Muscle layer of duodenum (tissue), 2 donors: ENCODE results near the gene PDE4B.

Experiments used
- H3K27ac ChIP-seq: one replicate; pipeline ENCODE4 v1.7.0; 2013; ENCODE audit warnings: mild to moderate bottlenecking, low read length
- H3K27me3 ChIP-seq: one replicate; pipeline ENCODE4 v1.7.0; 2013; ENCODE audit warnings: low read depth, mild to moderate bottlenecking, control low read depth, low read length
- H3K36me3 ChIP-seq, 2 donors: one replicate each; pipeline ENCODE4 v1.7.0; 2013; ENCODE audit warnings: low read length in 2 of 2, control low read depth in 1 of 2, mild to moderate bottlenecking in 1 of 2; ENCODE audit not compliant: insufficient read depth in 2 of 2, control insufficient read depth in 1 of 2
- H3K4me1 ChIP-seq, 2 donors: one replicate each; pipeline ENCODE4 v1.7.0; 2013; ENCODE audit warnings: low read length in 2 of 2, mild to moderate bottlenecking in 2 of 2, control low read depth in 1 of 2, moderate library complexity in 1 of 2; ENCODE audit not compliant: insufficient read depth in 2 of 2, control insufficient read depth in 1 of 2
- H3K4me3 ChIP-seq, 2 donors: one replicate each; pipeline ENCODE4 v1.7.0; 2013; ENCODE audit warnings: low read length in 2 of 2, low read depth in 1 of 2, mild to moderate bottlenecking in 1 of 2
- H3K9me3 ChIP-seq, 2 donors: one replicate each; pipeline ENCODE4 v1.7.0; 2013; ENCODE audit warnings: low read length in 2 of 2, control low read depth in 1 of 2, mild to moderate bottlenecking in 1 of 2; ENCODE audit not compliant: control insufficient read depth in 1 of 2
- donor health status: healthy.

Gene PDE4B

GRCh38 chr1:66335125-66335524 is 542.4 kb downstream of the PDE4B start:
- Histone ChIP-seq H3K4me3 (peak overlapping the region; percentile 85 to 96), H3K27ac (peak overlapping the region; percentile 97), H3K27me3 (no peaks in the 10 kb centered on the region), H3K36me3 (no peaks in the 10 kb centered on the region), H3K4me1 (peaks cover 4 to 29% of the 10 kb centered on the region in 2 donors), H3K9me3 (no peaks in the 10 kb centered on the region)

- Histone ChIP-seq H3K4me1 (peaks cover 4 to 21% of the 10 kb centered on the region in 2 donors), H3K36me3 (no peaks in the 10 kb centered on the region), H3K9me3 (no peaks in the 10 kb centered on the region), H3K4me3 (peak overlapping the region; percentile 85 to 96), H3K27me3 (no peaks in the 10 kb centered on the region), H3K27ac (peak overlapping the region; percentile 97)
Observed at GRCh38 chr1:66335859-66336640, 543.4 kb downstream of the PDE4B start.

- no peaks in the 10 kb centered on the region for H3K27me3 ChIP-seq
- H3K4me1 ChIP-seq, result peaks cover 4 to 21% of the 10 kb centered on the region in 2 donors
- no peaks in the 10 kb centered on the region for H3K36me3 ChIP-seq
- peak overlapping the region in 1 of 2 donors; percentile 12 for H3K4me3 ChIP-seq
- H3K9me3 ChIP-seq, result no peaks in the 10 kb centered on the region
- peak overlapping the region; percentile 97 for H3K27ac ChIP-seq
Observed at GRCh38 chr1:66336641-66336990, 543.9 kb downstream of the PDE4B start.

GRCh38 chr1:66337249-66337648 is 544.6 kb downstream of the PDE4B start:
- Histone ChIP-seq H3K9me3 (no peaks in the 10 kb centered on the region), H3K27ac (peak overlapping the region; percentile 97), H3K27me3 (no peaks in the 10 kb centered on the region), H3K4me1 (peaks cover 4 to 21% of the 10 kb centered on the region in 2 donors), H3K4me3 (peak overlapping the region in 1 of 2 donors; percentile 9), H3K36me3 (no peaks in the 10 kb centered on the region)

- Histone ChIP-seq H3K4me1 (peaks cover 4 to 13% of the 10 kb centered on the region in 2 donors), H3K27me3 (no peaks in the 10 kb centered on the region)
Observed at GRCh38 chr1:66339944-66340343, 547.2 kb downstream of the PDE4B start.

GRCh38 chr1:66341446-66342089 is 548.9 kb downstream of the PDE4B start:
- H3K27ac ChIP-seq, result no peak overlapping the region
- H3K9me3 ChIP-seq, result no peaks in the 10 kb centered on the region
- H3K27me3 ChIP-seq, result no peaks in the 10 kb centered on the region
- H3K4me3 ChIP-seq, result no peak overlapping the region
- no peaks in the 10 kb centered on the region for H3K36me3 ChIP-seq
- H3K4me1 ChIP-seq, result peaks cover 0 to 7% of the 10 kb centered on the region in 2 donors

More at GRCh38 chr1:66339944-66340343, 547.2 kb downstream of the PDE4B start:
- no peak overlapping the region for H3K4me3 ChIP-seq
- H3K9me3 ChIP-seq, result no peaks in the 10 kb centered on the region
- H3K27ac ChIP-seq, result peak overlapping the region; percentile 14
- H3K36me3 ChIP-seq, result no peaks in the 10 kb centered on the region

- Histone ChIP-seq H3K27ac (no peak overlapping the region), H3K9me3 (no peaks in the 10 kb centered on the region), H3K4me3 (no peak overlapping the region), H3K27me3 (no peaks in the 10 kb centered on the region), H3K4me1 (no peaks in the 10 kb centered on the region), H3K36me3 (no peaks in the 10 kb centered on the region)
Observed at GRCh38 chr1:66342707-66343106, 550.0 kb downstream of the PDE4B start.

- Histone ChIP-seq H3K4me3 (no peak overlapping the region), H3K4me1 (no peaks in the 10 kb centered on the region), H3K9me3 (no peaks in the 10 kb centered on the region), H3K27me3 (no peaks in the 10 kb centered on the region), H3K36me3 (no peaks in the 10 kb centered on the region), H3K27ac (no peak overlapping the region)
Observed at GRCh38 chr1:66343569-66344325, 551.1 kb downstream of the PDE4B start.

GRCh38 chr1:66346057-66346795 is 553.5 kb downstream of the PDE4B start:
- Histone ChIP-seq H3K4me1 (peaks cover 10 to 11% of the 10 kb centered on the region in 2 donors), H3K9me3 (no peaks in the 10 kb centered on the region), H3K27ac (no peak overlapping the region), H3K4me3 (no peak overlapping the region), H3K27me3 (no peaks in the 10 kb centered on the region), H3K36me3 (no peaks in the 10 kb centered on the region)

- Histone ChIP-seq H3K4me1 (peaks cover 10 to 18% of the 10 kb centered on the region in 2 donors), H3K9me3 (no peaks in the 10 kb centered on the region), H3K27me3 (no peaks in the 10 kb centered on the region), H3K36me3 (no peaks in the 10 kb centered on the region), H3K27ac (no peak overlapping the region), H3K4me3 (no peak overlapping the region)
Observed at GRCh38 chr1:66346873-66347272, 554.2 kb downstream of the PDE4B start.

GRCh38 chr1:66348776-66349175 is 556.1 kb downstream of the PDE4B start:
- Histone ChIP-seq H3K27ac (peak overlapping the region; percentile 16), H3K27me3 (no peaks in the 10 kb centered on the region), H3K4me1 (peaks cover 25 to 33% of the 10 kb centered on the region in 2 donors)

More at GRCh38 chr1:66348776-66349175, 556.1 kb downstream of the PDE4B start:
- H3K4me3 ChIP-seq, result no peak overlapping the region
- H3K9me3 ChIP-seq, result no peaks in the 10 kb centered on the region
- H3K36me3 ChIP-seq, result no peaks in the 10 kb centered on the region
